Measurements from ENCODE around the gene CEMIP2.

The CEMIP2 gene

GRCh38 chr9:71768388-71769174 lies at the start of gene CEMIP2:
Gene CEMIP2, minus strand, starts transcription at chr9:71768513. Its CDS starts 18,140 bp downstream, at chr9:71750373.
- TF ChIP-seq CTCF (IDR thresholded peaks at IDR 0.05; ENCODE audit: insufficient read depth, low read depth, low read length, missing control alignments) = peak; percentile 18
- peak; percentile 93 for DNase-seq (ENCODE audit: low read depth)
- peak within 1 kb of the TSS; percentile 72 for H3K4me3 ChIP-seq (ENCODE audit: low read length)

GRCh38 chr9:71816916-71817451 lies 48.7 kb upstream of the CEMIP2 start:
- no peak for DNase-seq (ENCODE audit: low read depth)
- H3K4me3 ChIP-seq (ENCODE audit: low read length) = no peak overlapping the region
- no peak for TF ChIP-seq CTCF (IDR thresholded peaks at IDR 0.05; ENCODE audit: insufficient read depth, low read depth, low read length, missing control alignments)

GRCh38 chr9:71814815-71815214 lies 46.5 kb upstream of the CEMIP2 start:
- DNase-seq (ENCODE audit: low read depth) = no peak
- H3K4me3 ChIP-seq (ENCODE audit: low read length) = no peak overlapping the region
- TF ChIP-seq CTCF (IDR thresholded peaks at IDR 0.05; ENCODE audit: insufficient read depth, low read depth, low read length, missing control alignments) = no peak

GRCh38 chr9:71814226-71814625 lies 45.9 kb upstream of the CEMIP2 start:
- DNase-seq (ENCODE audit: low read depth) = peak; percentile 31
- TF ChIP-seq CTCF (IDR thresholded peaks at IDR 0.05; ENCODE audit: insufficient read depth, low read depth, low read length, missing control alignments) = no peak
- H3K4me3 ChIP-seq (ENCODE audit: low read length) = no peak overlapping the region

GRCh38 chr9:71812385-71812784 lies 44.1 kb upstream of the CEMIP2 start:
- no peak for TF ChIP-seq CTCF (IDR thresholded peaks at IDR 0.05; ENCODE audit: insufficient read depth, low read depth, low read length, missing control alignments)
- no peak for DNase-seq (ENCODE audit: low read depth)
- H3K4me3 ChIP-seq (ENCODE audit: low read length) = no peak overlapping the region

- no peak for DNase-seq (ENCODE audit: low read depth)
- no peak for TF ChIP-seq CTCF (IDR thresholded peaks at IDR 0.05; ENCODE audit: insufficient read depth, low read depth, low read length, missing control alignments)
- no peak overlapping the region for H3K4me3 ChIP-seq (ENCODE audit: low read length)
Observed at GRCh38 chr9:71808068-71808467, 39.8 kb upstream of the CEMIP2 start.
